ENCODE results near the gene PTPRM. TPM values are rescaled to one million over a fixed set of nuclear protein-coding genes. Genes with fewer than 3 reads are reported as not detected.

Gene PTPRM
- total and polyA plus RNA-seq, 2 donors (not counting 3 experiments of a cell fraction or from before 2014, with no cell fraction given): 37.4 to 43.7 TPM

GRCh38 chr18:7535436-7536205, 31.5 kb upstream of the PTPRM start:
- DNase-seq (ENCODE audit: low read depth, low spot score): no peak
- intact Hi-C loops (cut with micrococcal nuclease): no loop called here

More at GRCh38 chr18:7535436-7536205, 31.5 kb upstream of the PTPRM start:
- no peaks in the 10 kb centered on the region for H4K20me1 ChIP-seq (replicated peaks; ENCODE audit: control insufficient read depth, extremely low read depth, insufficient read depth, low read length)
- no peak overlapping the region for H3K9ac ChIP-seq (replicated peaks; ENCODE audit: extremely low read depth, insufficient read depth, low read length)
- no peaks in the 10 kb centered on the region for H3K9me3 ChIP-seq (replicated peaks; ENCODE audit: control insufficient read depth, insufficient read depth, low read length)
- no TSS peak for BruUV-seq (replicated peaks)
- H3K79me2 ChIP-seq (ENCODE audit: control insufficient read depth, insufficient read depth, low read length): no peaks in the 10 kb centered on the region
- no peak overlapping the region for H2AFZ ChIP-seq (ENCODE audit: low read depth, low read length)
- no peak overlapping the region for H3K27ac ChIP-seq (ENCODE audit: insufficient read depth, low read depth, low read length)
- H3K9me1 ChIP-seq (replicated peaks; ENCODE audit: control insufficient read depth, extremely low read depth, insufficient read depth, low read length): no peaks in the 10 kb centered on the region
- ChIA-PET POLR2A (no interaction called here), CTCF (interaction anchor here (1.2 kb wide), 1 partner anchor 263 kb away, joined by 5 read pairs; no protein-coding TSS in a partner anchor)
- no peak for TF ChIP-seq POLR2AphosphoS5 (IDR thresholded peaks at IDR 0.05; ENCODE audit: insufficient read depth, low read depth, low read length)
- TF ChIP-seq MYC (IDR thresholded peaks at IDR 0.05; ENCODE audit: low read depth, low read length): no peak
- no peak for TF ChIP-seq FOS (IDR thresholded peaks at IDR 0.05; ENCODE audit: borderline replicate concordance, insufficient read depth, low read length)
- TF ChIP-seq MAX (IDR thresholded peaks at IDR 0.05; ENCODE audit: insufficient read depth, insufficient read length): no peak
- TF ChIP-seq POLR2A (IDR thresholded peaks at IDR 0.05; ENCODE audit: low read depth, low read length): no peak
- no peak for TF ChIP-seq GATA2 (IDR thresholded peaks at IDR 0.05; ENCODE audit: insufficient read depth, insufficient read length, low read depth, low read length)
- TF ChIP-seq EZH2 (IDR thresholded peaks at IDR 0.05; ENCODE audit: borderline replicate concordance, low read depth, low read length, severe bottlenecking): no peak
- no peak for TF ChIP-seq JUN (IDR thresholded peaks at IDR 0.05; ENCODE audit: borderline replicate concordance, insufficient read depth, insufficient read length, low read depth)
- no peak for TF ChIP-seq CTCF (IDR thresholded peaks at IDR 0.05; ENCODE audit: extremely low read depth in 1 of 2, insufficient read depth in 1 of 2, low read depth in 1 of 2, low read length in 2 of 2)
- peaks cover 0 to 2% of the 10 kb centered on the region in 2 experiments for H3K27me3 ChIP-seq (ENCODE audit: control insufficient read depth in 2 of 2, insufficient read depth in 2 of 2, low read length in 2 of 2)
- H3K36me3 ChIP-seq (ENCODE audit: control insufficient read depth in 2 of 2, extremely low read depth in 1 of 2, insufficient read depth in 2 of 2, low read length in 2 of 2): no peaks in the 10 kb centered on the region
- no peak for FAIRE-seq
- H3K4me2 ChIP-seq (ENCODE audit: insufficient read depth, low read length): no peak overlapping the region
- dilution Hi-C loops (cut with MboI; ENCODE audit: extremely low pct_ligation_motif_present, low sequenced_read_pairs): no loop called here
- no peaks in the 10 kb centered on the region for H3K4me1 ChIP-seq (ENCODE audit: control insufficient read depth, extremely low read depth, insufficient read depth, low read length)
- H3K4me3 ChIP-seq (replicated peaks in 1 of 3; ENCODE audit: insufficient read depth in 1 of 3, low read depth in 1 of 3, low read length in 3 of 3): no peak overlapping the region

Measured in endothelial cell of umbilical vein (primary cell).